Uterus (tissue), 4 donors: ENCODE results near the gene LRBA. TPM values are rescaled to one million over a fixed set of nuclear protein-coding genes. Genes with fewer than 3 reads are reported as not detected.
"Not testable (repeated sequence)": the region's sequence is repeated elsewhere in the genome, so short reads cannot be mapped to it uniquely, and the experiment has no call there.

ENCODE experiments used
- DNase-seq, 2 donors: peaks; one replicate each; pipeline ENCODE4 v3.0.0-alpha.2; 2019 to 2020
- H3K27ac ChIP-seq, 2 donors: fragments of 200-600 bp; sonication (generic); 1 replicate in 1 of 2; 2 replicates in 1 of 2; pipeline ENCODE4 v1.5.1; 2016 to 2018
- H3K27me3 ChIP-seq, 2 donors: fragments of 200-600 bp; sonication (generic); one replicate each; pipeline ENCODE4 v1.5.1; 2018 to 2019; ENCODE audit warnings: control low read depth in 1 of 2
- H3K36me3 ChIP-seq, 2 donors: fragments of 200-600 bp; sonication (generic); one replicate each; pipeline ENCODE4 v1.5.1; 2019; ENCODE audit warnings: control low read depth in 1 of 2
- H3K4me1 ChIP-seq, 2 donors: fragments of 200-600 bp; sonication (generic); one replicate each; pipeline ENCODE4 v1.5.1; 2018 to 2019; ENCODE audit warnings: control low read depth in 1 of 2
- H3K4me3 ChIP-seq, 2 donors: fragments of 200-600 bp; sonication (generic); 1 replicate in 1 of 2; 2 replicates in 1 of 2; pipeline ENCODE4 v1.5.1; 2018 to 2019; ENCODE audit warnings: mild to moderate bottlenecking in 1 of 2
- H3K9me3 ChIP-seq, 2 donors: fragments of 200-600 bp; sonication (generic); one replicate each; pipeline ENCODE4 v1.5.1; 2019; ENCODE audit warnings: control low read depth in 1 of 2
- POLR2A ChIP-seq, 2 donors: fragments of 450-650 bp; IDR thresholded peaks; one replicate each; pipeline ENCODE4 v1.6.1; 2016; ENCODE audit warnings: antibody characterized with exemption in 2 of 2, mild to moderate bottlenecking in 1 of 2, moderate library complexity in 1 of 2
- intact Hi-C: fragments of 100-400 bp; cut with DNase I; formaldehyde crosslinking; loops from one replicate; pipeline ENCODE4 v1.15.1; 2023; ENCODE audit warnings: low total_unique reads
- total RNA-seq, 4 donors: library from RNA; depleted of rRNA in 3 of 4; stranded (reverse); fragments of >200 nt in 3 of 4; gene quantifications; one replicate each; pipeline versions ENCODE4 v1.1.0 to v1.2.4, GENCODE V29; 2014 to 2023
- TF ChIP-seq, protein P1 (sequence below), 4 experiments: fragments of 200-600 bp in 2 of 4; fragments of 450-650 bp in 2 of 4; sonication (generic) in 2 of 4; IDR thresholded peaks; one replicate each; pipeline ENCODE4 v1.5.1; 2016 to 2019; ENCODE audit warnings: antibody characterized with exemption in 4 of 4, mild to moderate bottlenecking in 2 of 4, moderate library complexity in 1 of 4
- donor health status: DM: yes; HTN: yes; CAD: no.

LRBA gene
- total RNA-seq, 4 donors from 2014 or later = 32.0 to 126 (median 41.7) TPM

DNA sequence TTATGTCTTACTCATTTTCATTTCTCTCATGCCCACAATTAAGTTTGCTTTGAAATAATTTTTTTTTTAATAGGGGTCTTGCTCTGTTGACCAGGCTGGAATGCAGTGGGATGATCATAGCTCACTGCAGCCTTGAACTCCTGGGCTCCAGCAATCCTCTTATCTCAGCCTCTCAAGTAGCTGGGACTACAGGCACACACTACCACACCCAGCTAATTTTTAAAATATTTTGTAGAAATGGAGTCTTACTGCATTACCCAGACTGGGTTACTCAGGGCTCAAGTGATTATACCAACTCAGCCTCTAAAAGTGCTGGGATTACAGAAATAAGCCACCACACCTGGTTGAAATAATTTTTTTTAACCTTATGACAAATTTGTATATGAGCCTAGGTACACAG is 452.3 kb downstream of the LRBA start:
- no peaks in the 10 kb centered on the region for H3K27me3 ChIP-seq
- DNase-seq = no peak
- intact Hi-C loops = no loop called here
- H3K4me3 ChIP-seq = no peak overlapping the region
- TF ChIP-seq, protein P1, sequence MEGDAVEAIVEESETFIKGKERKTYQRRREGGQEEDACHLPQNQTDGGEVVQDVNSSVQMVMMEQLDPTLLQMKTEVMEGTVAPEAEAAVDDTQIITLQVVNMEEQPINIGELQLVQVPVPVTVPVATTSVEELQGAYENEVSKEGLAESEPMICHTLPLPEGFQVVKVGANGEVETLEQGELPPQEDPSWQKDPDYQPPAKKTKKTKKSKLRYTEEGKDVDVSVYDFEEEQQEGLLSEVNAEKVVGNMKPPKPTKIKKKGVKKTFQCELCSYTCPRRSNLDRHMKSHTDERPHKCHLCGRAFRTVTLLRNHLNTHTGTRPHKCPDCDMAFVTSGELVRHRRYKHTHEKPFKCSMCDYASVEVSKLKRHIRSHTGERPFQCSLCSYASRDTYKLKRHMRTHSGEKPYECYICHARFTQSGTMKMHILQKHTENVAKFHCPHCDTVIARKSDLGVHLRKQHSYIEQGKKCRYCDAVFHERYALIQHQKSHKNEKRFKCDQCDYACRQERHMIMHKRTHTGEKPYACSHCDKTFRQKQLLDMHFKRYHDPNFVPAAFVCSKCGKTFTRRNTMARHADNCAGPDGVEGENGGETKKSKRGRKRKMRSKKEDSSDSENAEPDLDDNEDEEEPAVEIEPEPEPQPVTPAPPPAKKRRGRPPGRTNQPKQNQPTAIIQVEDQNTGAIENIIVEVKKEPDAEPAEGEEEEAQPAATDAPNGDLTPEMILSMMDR (IDR thresholded peaks at IDR 0.05) = no peak
- no peak for TF ChIP-seq POLR2A (IDR thresholded peaks at IDR 0.05)
- no peaks in the 10 kb centered on the region for H3K9me3 ChIP-seq
- no peaks in the 10 kb centered on the region for H3K4me1 ChIP-seq
- H3K27ac ChIP-seq = no peak overlapping the region
- H3K36me3 ChIP-seq = no peaks in the 10 kb centered on the region

- no peak overlapping the region for H3K4me3 ChIP-seq
- intact Hi-C loops = no loop called here
- H3K36me3 ChIP-seq = no peaks in the 10 kb centered on the region
- H3K4me1 ChIP-seq = no peaks in the 10 kb centered on the region
- DNase-seq = no peak
- no peak overlapping the region for H3K27ac ChIP-seq
- no peaks in the 10 kb centered on the region for H3K9me3 ChIP-seq
- no peaks in the 10 kb centered on the region for H3K27me3 ChIP-seq
- no peak for TF ChIP-seq POLR2A (IDR thresholded peaks at IDR 0.05)
- TF ChIP-seq, protein P1 (IDR thresholded peaks at IDR 0.05) = no peak
These were observed 452.8 kb downstream of the LRBA start for GRCh38 chr4:150562250-150562649.

DNA sequence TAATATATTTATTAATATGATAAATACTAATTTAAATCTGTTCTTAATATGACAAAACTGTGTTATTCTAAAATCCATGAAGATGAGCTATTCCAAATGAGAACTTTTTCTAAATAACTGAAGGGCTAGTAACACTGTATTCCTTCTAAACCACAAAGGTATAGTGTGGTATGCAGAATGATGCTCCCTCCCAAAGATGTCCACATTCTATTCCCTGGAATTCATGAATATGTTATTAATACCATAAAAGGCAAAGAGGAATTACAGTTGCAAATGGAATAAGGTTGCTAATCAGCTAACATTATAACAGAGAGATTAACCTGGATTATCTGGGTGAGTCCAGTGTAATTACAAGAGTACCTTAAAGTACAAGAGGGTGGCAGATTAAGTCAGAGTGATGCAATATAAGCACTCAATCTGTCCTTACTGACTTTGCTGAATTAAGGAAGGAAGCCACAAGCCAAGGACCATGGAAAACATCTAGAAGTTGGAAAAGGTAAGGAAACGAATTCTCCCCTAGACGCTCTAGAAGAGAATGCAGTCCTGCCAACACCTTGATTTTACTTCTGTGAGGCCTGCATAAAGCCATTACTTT is 453.8 kb downstream of the LRBA start:
- no peak for DNase-seq
- Histone ChIP-seq H3K9me3 (no peaks in the 10 kb centered on the region), H3K27me3 (no peaks in the 10 kb centered on the region), H3K36me3 (no peaks in the 10 kb centered on the region), H3K4me3 (no peak overlapping the region), H3K27ac (no peak overlapping the region), H3K4me1 (no peaks in the 10 kb centered on the region)
- no peak for TF ChIP-seq POLR2A (IDR thresholded peaks at IDR 0.05)
- TF ChIP-seq, protein P1 (IDR thresholded peaks at IDR 0.05) = no peak
- intact Hi-C loops = no loop called here

DNA sequence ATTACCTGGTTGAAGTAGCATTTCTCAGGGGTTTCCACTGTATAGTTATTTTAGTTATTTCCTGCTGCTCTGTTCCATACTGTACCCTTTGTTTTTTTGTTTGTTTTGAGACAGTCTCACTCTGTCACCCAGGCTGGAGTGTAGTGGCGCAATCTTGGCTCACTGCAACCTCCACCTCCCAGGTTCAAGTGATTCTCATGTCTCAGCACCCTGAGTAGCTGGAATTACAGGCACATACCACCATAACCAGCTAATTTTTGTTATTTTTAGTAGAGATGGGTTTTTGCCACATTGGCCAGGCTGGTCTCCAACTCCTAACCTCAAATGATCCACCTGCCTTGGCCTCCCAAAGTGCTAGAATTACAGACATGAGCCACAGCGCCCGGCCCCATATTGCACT is 457.3 kb downstream of the LRBA start:
- H3K36me3 ChIP-seq, H3K4me1 ChIP-seq, DNase-seq, H3K9me3 ChIP-seq, H3K4me3 ChIP-seq, H3K27me3 ChIP-seq, H3K27ac ChIP-seq, intact Hi-C loops: not testable (repeated sequence)

GRCh38 chr4:150547154-150547838 is 467.8 kb downstream of the LRBA start:
- Histone ChIP-seq H3K9me3 (no peaks in the 10 kb centered on the region), H3K4me1 (no peaks in the 10 kb centered on the region), H3K4me3 (no peak overlapping the region), H3K36me3 (no peaks in the 10 kb centered on the region), H3K27me3 (no peaks in the 10 kb centered on the region), H3K27ac (no peak overlapping the region)
- no peak for TF ChIP-seq POLR2A (IDR thresholded peaks at IDR 0.05)
- TF ChIP-seq, protein P1 (IDR thresholded peaks at IDR 0.05) = no peak
- intact Hi-C loops = no loop called here
- no peak for DNase-seq
